GM19452 (cell line): ENCODE data around the gene REEP6.
"Not testable (repeated sequence)": the region's sequence is repeated elsewhere in the genome, so short reads cannot be mapped to it uniquely, and the experiment has no call there.

ENCODE experiments used
- ATAC-seq: cut with Tn5 transposase; IDR thresholded peaks from one replicate; pipeline ENCODE4 v1.9.1; 2021; ENCODE audit not compliant: unreplicated experiment

REEP6 gene

DNA sequence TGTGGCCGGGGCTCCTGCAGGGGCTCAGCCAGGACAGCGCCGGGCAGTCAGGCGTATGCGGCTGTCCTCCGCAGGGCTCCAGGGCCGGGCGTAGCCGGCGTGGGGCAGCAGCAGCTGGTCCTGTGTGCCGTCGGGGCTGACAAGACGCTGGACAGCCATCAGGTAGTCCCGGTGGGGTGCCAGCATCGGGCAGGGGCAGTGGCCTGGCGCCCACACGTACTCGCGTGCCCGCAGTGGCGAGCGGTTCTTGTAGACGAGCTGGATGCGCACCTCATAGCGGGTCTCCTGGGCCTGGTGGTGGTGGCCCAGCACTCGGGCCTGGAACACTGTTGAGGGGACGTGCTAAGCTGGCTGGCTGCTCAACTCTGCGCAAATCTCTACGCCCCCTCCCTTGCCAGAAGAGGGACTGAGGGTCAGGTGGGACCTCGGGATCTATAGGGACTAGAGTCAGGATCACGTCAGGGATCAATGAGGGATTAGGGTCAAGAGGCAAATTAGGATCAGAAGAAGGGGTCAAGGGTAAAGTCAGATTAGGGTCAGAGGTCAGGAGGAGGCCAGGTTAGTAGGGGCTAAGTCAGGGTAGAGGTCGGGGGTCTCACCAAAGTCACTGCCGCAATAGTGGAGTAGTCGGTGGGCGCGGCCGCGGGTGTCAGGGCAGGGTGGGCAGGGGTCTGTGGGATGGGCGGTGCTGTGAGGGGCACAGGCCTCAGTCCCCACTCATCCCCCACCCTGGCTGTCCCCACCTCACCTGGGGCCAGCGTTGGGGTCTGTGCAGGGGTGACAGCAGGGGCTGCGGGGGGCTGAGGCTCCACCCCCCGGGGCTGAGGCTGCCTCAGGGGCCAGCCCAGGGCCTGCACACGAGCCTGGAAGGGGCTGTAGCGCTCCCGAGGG is 15.3 kb downstream of the REEP6 start:
- ATAC-seq: no peak

DNA sequence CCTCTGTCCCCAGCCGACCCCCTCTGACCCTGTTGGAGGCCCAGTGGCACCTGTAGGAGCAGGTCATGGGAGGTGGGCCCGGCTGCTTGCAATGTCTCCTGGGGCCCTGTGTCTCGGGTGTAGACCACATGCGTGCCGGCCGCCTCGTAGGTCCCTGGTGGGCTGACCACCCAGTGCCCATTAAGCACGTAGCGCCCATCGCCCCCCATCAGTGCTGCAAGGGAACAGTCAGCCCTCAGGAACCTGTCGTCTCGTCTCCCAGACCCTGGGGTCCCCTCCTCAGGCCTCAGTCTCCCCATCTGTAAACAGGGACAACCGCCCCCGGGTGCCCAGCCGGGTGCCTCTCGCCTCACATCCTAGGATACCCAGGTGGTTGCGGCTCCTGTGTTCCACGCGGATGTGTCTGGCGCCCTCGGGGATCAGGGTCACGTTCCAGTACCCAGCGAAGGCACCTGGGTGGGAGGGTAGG is 16.2 kb downstream of the REEP6 start:
- no peak for ATAC-seq

DNA sequence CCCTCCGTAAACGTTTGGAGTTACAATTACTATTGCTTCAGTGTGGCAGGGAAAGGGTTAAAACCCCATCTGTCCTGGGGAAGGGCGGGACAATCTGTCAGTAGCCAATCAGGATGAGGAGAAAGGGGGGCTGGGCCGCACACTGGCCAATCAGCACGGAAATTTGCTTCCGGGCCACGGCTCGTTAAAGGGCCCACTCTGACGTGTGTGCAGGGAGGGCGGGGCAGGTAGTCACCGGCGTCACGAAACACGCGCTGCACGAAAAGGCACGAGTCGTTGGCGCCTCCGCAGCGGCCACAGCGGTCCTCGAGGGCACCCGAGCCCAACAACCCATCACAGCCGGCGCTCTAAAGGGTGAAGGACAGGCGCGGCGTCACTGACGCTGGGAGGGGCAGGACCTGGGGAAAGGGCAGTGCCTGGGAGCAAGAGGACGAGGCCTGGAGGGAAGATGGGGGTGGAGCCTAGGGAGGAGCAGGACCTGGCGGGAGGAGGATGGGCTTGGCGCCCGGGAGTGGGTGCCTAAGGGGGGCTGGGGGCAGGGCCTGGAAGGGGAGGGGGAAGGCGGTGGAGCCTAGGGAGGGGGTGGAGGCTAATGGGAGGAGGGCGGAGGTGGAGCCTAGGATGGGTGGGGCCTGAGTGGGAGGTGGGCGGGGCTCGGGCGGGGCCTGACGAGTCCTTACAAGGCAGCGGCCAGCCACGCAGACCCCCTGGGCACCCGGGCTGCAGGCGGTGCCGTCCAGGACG is 17.0 kb downstream of the REEP6 start:
- ATAC-seq: no peak

DNA sequence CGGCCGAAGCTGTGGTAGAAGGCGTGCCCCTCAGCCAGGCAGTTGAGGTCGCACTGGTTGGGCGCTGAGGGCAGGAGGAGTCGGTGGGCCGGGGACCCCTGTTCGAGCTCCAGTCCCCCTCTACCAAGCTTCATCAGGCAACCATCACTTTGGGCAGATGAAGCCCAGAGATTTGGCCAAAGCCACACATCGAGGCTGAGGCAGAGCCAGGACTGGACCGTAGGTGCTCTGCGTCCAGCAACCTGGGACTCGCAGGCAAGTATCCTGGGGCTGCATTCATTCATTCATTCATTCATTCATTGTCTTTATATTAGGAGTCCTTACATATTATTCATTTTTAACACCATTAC is 17.5 kb downstream of the REEP6 start:
- ATAC-seq: no peak

DNA sequence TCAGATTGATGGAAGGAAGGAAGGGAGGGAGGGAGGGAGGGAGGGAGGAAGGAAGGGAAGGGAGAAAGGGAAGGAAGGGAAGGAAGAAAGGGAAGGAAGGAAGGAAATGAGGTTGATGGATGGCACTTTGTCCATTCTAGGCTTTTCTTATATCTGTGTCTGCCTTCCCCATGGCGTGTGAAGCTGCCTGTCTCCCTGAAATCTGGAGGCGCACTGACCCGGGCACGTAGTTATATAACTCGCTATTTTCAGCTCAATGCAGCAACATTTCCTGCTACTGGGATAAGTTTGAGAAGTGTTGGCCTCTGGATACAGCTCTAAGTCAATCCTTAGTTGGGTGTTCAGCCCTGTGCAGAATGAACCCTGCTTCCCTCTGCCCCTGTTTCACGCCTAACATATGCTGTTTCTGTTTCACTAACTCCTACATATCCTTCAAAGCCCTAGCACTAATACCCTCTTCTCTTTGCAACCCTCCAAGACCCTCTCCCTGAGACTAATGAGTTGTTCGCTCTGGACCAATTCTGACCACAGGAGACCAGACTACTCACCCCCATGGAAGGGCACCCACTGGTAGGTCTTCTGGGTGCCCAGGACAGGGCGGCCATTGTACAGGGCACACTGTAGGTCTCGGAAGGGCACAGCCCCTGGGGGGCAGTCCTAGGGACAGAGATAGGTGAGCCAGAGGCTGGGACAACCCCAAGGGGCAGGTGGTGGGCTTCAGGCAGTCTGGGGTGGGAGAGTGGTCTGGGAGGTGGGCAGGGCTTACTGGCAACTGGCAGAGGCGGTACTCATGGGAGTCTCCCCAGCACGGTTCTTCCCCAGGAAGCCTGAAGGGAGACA is 18.8 kb downstream of the REEP6 start:
- ATAC-seq: no peak

DNA sequence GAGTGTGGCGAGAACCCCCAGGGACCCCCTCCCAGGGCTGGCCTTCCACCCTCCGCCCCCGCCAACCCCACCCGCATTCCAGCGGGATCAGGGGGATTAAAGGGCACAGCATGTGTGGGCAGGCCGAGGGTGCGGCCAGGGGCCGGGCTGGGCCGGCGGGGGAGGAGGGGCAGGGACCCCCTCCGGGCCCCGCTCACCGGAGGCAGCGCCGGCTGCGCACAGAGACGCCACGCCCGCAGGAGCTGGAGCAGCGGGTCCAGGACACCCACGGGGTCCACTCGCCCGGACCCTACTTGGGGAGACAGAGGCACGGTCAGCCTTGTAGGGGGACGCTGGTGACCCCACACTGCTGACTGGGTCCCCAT is 19.4 kb downstream of the REEP6 start:
- ATAC-seq: no peak

DNA sequence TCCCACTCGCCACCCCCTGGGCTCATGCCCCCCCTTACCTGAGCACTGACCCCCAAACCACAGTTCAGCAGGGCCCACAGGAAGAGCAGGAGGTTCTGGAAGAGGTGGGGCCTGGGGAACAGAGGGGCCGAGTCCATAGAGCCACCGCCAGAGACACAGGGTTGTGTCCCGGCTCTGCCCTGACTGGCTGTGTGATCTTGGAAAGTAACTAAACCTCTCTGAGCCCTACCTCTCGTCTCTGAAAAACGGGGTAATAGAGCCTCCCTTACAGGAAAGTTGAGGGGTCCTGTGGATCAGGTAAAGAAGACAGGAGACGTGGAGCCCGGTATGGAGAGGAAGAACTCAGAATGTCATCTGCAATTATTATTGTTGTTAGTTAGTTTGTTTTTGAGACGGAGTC is 19.8 kb downstream of the REEP6 start:
- ATAC-seq: no peak

DNA sequence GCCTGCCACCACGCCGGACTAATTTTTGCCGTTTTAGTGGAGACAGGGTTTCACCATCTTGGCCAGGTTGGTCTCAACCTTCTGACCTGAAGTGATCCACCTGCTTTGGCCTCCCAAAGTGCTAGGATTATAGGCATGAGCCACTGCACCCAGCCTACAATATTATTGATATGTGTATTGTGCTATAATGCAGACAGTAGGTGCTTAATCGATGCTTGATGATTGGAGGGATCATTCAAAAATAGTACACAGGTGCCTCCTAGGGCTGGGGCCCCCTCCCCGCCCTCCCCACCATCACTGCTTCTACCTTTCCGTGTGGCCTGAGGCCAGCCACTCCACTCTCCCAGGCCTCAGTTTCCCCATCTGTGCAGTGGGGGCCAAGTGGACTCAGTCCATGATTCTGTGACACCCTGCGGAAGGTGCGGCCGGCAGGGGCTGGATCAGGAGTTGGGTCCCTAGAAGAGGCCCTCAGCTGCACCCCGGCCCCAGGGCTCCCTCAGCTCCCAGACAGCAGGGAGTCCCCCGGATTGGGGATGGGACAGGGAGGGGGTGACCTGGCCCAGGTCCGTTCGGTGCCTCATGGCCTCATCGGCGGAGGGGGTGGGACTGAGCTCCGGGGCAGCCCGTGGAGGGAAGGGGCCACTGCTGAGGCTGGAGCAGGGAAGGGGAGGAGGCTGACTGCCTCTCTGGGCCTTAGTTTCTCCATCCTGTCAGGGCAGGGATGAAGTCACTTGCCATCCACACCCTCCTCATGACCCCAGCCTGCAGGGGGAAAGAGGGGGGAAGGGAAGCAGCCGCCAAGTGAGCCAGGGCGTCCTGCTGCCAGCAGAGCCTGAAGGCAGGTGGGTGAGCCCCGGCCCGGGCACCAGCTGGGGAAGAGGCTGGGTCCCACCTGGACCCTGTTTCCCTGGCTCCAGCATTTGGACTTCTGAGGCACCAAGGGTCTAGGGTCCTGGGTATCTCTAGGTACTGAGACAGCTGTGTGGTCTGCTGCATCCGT is 20.6 kb downstream of the REEP6 start:
- no peak for ATAC-seq

DNA sequence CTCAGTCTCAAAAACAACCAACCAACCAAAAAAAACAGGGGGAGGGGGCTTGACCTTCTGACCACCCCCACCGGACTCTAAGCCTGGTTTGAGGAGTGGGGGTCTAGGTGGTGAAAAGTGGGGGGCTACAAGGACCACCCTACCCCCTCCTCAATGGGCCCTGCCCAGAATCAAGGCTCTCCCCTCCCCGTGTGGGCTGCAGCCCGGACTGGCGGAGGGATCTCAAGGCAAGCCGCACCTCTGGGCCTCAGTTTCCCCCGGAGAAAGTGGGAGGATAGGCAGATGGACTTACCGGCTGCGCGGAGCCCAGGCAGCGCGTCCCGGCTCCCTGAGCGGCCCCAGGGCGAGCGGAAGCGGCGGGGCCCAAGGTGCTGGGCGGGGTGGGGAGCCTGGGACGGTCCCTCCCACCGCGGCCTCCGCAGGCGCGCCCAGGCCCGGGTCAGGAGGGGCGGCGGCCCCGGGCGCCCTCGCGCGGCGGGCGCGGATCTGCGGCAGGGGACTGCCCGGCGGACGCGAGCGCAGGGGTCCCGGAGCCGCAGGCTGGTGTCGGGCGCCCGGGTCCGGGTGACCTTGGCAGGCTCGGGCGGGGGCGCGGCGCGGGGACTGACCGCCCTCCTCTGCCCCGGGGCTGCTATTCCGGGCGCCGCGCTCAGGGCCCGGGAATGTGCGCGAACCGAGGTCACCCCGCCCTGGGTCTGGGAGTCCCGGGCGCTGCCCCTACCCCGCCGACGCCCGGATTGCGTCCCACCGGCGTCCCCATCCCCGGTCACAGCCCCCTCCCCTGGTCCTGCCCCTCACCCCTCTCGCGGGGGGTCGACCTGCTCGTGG is 21.9 kb downstream of the REEP6 start, which contains the start of gene ADAMTSL5:
TSS of gene ADAMTSL5 (minus strand) at position 349 of the 828 bp plus-strand sequence. CDS start 2,076 bp downstream, outside the sequence.
- ATAC-seq: no peak

DNA sequence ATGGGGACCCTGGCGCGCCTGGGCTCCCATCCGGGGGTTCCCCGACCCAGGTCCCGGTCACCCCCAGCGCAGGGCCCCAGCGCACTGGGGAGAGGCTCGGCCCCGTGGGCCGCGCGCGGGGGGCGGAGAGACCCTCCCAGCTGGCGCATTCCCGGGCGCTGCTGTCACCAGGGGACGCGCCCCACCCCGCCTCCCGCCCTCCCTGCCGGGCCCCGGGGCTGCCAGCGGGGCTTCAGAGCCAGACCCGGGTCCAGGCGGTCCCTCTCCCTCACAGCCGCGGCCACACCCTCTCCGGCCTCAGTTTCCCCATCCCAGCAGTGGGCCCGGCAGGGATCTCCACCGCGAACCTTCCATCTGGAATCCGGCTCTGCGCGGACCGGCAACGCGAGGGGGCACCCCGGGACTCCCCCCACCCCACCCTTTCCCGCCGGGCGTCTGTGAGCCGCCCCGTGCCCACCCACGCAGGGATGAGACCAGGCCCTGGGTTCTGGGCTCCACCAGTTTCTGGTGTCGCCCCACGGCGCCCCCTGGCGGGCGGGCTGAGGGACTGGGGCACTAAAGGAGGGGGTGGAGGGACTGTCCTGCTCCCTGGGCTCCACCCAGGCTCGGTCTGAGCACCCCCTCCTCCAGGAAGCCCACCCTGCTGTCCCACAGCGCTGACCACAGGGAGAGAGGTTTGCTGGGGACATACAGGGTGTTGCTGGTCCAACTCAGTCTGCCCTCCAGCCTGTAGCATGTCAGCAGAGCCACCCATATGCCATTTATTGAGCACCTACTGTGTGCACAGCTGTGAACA is 22.7 kb downstream of the REEP6 start:
- no peak for ATAC-seq

DNA sequence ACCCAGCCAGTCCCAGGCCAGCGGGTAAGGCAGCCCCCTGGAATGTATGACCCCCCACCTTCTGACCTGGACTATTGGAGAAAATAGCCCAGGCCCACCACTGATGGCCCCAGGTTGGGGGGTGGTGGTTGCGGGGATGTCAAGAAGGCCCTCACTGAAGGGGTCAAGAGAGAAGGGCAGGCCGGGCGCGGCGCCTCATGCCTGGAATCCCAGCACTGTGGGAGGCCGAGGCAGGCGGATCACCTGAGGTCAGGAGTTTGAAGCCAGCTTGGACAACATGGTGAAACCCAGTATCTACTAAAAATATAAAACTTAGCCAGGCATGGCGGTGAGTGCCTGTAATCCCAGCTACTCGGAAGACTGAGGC is 23.3 kb downstream of the REEP6 start:
- no peak for ATAC-seq

DNA sequence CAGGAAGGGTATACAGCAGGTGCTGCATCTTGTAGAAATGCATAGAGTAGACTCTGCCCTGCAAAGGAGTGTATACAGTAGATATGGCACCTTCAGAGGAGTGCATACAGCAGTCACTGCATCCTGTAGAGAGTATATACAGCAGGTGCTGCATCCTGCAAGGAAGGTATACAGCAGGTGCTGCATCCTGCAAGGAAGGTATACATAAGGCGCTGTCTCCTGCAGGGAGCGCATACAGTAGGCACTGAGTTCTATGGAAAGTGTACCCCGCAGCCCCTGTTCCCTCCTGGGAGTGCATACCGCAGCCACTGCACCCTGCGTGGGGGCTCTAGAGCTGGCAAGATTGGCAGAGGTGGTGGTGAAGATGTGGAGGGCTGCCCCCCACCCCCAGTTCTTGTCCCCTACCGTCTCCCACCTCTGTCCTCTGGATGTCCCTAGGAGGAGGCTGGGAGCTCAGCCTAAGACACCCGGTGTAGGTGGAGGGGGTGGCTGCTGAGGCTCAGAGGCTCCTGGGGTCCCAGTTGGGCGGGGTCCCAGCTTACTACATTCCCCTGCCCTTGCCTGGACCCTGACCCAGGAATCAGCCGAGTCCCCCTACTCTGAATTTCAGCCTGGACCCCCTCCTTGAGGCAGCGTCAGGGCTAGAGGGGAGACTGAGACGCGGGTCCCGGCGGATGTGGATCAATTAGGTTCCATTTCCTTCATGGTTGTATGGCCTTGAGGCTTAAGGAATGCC is 24.2 kb downstream of the REEP6 start:
- ATAC-seq: no peak

DNA sequence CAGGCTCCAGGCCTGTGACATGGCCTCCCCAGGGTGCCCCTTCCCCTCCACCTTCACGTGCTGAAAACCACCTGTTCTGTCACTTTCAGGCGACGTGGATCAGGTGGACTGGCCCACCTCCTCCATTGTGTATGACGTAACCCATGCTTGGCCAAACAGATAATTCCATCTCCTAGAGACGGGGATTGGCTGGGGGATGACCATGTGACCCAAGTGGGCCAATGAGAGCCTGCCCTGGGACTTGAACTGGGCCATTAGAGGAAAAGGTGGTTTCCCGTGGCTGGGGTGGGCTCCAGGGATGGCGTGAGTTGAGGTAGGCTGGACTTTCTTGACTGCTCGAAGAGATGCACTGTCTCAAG is 25.4 kb downstream of the REEP6 start:
- no peak for ATAC-seq

DNA sequence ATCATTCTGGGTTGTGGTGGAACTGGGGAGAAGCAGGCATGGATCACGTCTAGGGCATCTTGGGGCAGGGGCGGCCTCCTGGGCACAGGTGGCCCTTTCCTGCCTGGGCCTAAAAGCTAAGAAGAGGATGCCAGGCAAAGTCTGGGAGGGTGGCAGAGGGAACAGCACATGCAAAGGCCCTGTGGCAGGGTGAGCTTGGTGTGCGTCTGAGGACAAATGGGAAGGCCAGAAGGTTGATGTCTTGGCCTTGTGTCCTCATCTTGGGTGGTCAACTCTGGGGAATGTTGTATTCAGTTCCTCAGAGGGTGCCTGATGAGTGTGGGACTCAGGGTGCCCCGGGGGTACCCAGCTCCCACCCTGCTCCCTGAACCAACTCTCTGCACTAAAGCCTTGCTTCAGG is 27.5 kb downstream of the REEP6 start:
- no peak for ATAC-seq

DNA sequence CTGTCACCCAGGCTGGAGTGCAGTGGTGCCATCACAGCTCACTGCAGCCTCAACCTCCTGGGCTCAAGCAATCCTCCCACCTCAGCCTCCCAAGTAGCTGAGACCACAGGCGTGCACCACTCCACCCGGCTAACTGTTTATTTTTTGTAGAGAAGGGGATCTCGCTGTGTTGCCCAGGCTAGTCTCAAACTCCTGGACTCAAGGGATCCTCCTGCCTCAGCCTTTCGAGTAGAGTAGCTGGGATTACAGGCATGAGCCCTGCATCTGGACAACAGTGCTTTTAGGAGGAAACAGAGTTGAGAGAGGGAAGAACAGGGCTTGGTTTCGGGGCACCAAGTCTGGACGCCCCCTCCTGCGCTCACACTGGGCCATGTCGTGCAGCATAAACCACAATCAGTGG is 28.8 kb downstream of the REEP6 start:
- ATAC-seq: not testable (repeated sequence)

DNA sequence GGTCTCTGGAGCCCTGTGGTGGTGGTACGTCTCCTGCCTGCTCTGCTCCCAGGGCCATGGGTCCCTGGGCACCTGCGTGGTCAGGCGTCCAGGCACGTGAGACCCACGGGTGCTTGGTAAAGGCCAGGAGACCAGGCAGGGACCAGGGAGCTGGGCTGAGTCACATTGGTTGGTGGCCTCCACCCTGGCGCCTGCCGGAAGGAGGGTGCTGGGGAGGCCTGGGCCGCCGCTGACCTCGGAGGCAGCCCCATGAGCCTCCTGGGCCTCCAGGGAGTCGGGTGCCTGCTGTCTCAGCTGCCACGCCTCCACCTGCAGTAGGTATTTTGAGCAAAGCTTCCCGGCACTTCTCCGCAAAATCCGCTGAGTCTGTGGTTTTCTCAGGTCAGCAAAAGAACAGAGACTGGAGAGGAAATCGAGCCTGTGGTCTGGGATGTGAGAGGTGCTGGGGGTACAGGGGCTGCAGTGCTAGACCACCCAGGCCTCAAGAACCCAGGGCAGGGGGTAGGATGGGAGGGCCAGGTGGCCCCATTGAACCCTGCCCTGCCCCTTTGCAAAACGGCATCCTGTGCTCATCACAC is 29.3 kb downstream of the REEP6 start:
- ATAC-seq: no peak

DNA sequence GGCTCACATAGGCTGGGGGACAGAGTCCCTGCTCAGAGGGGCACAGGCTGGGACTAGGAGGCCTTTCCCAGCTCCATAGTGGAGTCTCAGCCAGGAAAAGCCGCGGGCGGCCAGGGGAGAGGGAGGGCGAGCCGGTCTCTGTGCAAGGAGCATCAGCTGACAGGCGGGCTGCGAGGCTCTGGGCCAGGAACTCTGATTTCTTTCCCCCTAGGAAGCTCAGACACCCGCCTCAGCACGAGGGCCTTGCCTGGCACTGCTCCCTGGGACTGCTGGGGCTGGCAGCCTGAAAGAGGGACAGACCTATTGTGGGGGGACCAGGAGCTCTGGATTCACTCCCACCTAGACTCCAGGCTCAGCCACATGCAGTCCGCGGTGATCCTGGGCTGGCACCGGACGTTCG is 30.7 kb downstream of the REEP6 start:
- ATAC-seq: no peak

DNA sequence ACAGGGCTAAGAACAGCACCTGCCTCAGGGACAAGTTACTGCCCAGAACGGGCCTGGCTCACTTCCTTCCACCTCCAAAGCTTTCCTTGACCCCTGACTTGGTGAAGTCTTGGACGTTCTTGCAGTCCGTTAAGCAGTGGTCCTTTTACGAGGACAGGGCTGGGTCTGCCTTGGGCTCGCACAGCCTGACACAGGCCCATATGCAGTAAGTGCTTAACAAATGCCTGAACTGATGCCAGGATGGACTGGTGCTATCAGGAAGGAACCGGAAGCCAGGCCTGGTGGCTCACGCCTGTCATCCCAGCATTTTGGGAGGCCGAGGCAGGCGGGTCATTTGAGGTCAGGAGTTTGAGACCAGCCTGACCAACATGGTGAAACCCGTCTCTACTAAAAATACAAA is 31.1 kb downstream of the REEP6 start:
- ATAC-seq: no peak
